Fibroblast of peridontal ligament (primary cell): ENCODE results near the gene PSMD8.
A peak's percentile ranks its signal among the peaks of the same experiment; 100 is the strongest.
"Not testable (repeated sequence)": the region's sequence is repeated elsewhere in the genome, so short reads cannot be mapped to it uniquely, and the experiment has no call there.

Experiments used
- DNase-seq: peaks from one replicate; pipeline ENCODE4 v3.0.0-alpha.2; 2010; ENCODE audit errors: extremely low read depth

The PSMD8 gene

GRCh38 chr19:38374332-38375097, at the start of gene PSMD8:
Gene PSMD8 (plus strand): TSS chr19:38374571. CDS start chr19:38374602, 31 bp downstream.
- DNase-seq, result peak; percentile 98

- no peak for DNase-seq
These were observed 47.8 kb upstream of the PSMD8 start for GRCh38 chr19:38326591-38326990.

- DNase-seq, result no peak
These were observed 44.7 kb upstream of the PSMD8 start for GRCh38 chr19:38329651-38330050.

- DNase-seq, result no peak
These were observed 42.6 kb upstream of the PSMD8 start for GRCh38 chr19:38331728-38332127.

- DNase-seq, result no peak
These were observed 41.1 kb upstream of the PSMD8 start for GRCh38 chr19:38333245-38333644.

GRCh38 chr19:38335949-38336637, 38.3 kb upstream of the PSMD8 start:
- peak; percentile 88 for DNase-seq

GRCh38 chr19:38336638-38337359, 37.6 kb upstream of the PSMD8 start:
- peak; percentile 72 for DNase-seq

- no peak for DNase-seq
These were observed 37.1 kb upstream of the PSMD8 start for GRCh38 chr19:38337360-38337653.

GRCh38 chr19:38339011-38339410, 35.4 kb upstream of the PSMD8 start:
- DNase-seq, result not testable (repeated sequence)

- no peak for DNase-seq
These were observed 33.4 kb upstream of the PSMD8 start for GRCh38 chr19:38340927-38341326.

GRCh38 chr19:38346837-38347236, 27.5 kb upstream of the PSMD8 start:
- DNase-seq, result no peak

- DNase-seq, result no peak
These were observed 23.5 kb upstream of the PSMD8 start for GRCh38 chr19:38350883-38351282.

GRCh38 chr19:38351865-38352395, 22.4 kb upstream of the PSMD8 start:
- DNase-seq, result no peak

- DNase-seq, result no peak
These were observed 21.8 kb upstream of the PSMD8 start for GRCh38 chr19:38352611-38353010.

GRCh38 chr19:38355728-38356725, 18.3 kb upstream of the PSMD8 start:
- DNase-seq, result no peak

- no peak for DNase-seq
These were observed 16.3 kb upstream of the PSMD8 start for GRCh38 chr19:38358071-38358470.

GRCh38 chr19:38359242-38360021, 14.9 kb upstream of the PSMD8 start:
- DNase-seq, result no peak

GRCh38 chr19:38360351-38360750, 14.0 kb upstream of the PSMD8 start:
- DNase-seq, result no peak

GRCh38 chr19:38360839-38361631, 13.3 kb upstream of the PSMD8 start:
- no peak for DNase-seq

- peak; percentile 44 for DNase-seq
These were observed 12.7 kb upstream of the PSMD8 start for GRCh38 chr19:38361633-38362075.
